Ascending aorta (tissue), 2 donors: ENCODE measurements around the gene DENND5B. TPM values are rescaled to one million over a fixed set of nuclear protein-coding genes. Genes with fewer than 3 reads are reported as not detected.

ENCODE experiments used
- DNase-seq, 2 donors: peaks; one replicate each; pipeline ENCODE4 v3.0.0-alpha.2; 2019; ENCODE audit warnings: low spot score in 2 of 2
- H3K27ac ChIP-seq, 2 donors: fragments of 200-600 bp; sonication (generic); one replicate each; pipeline ENCODE4 v1.5.1; 2016 to 2017; ENCODE audit warnings: mild to moderate bottlenecking in 1 of 2
- H3K27me3 ChIP-seq: fragments of 200-600 bp; sonication (generic); one replicate; pipeline ENCODE4 v1.5.1; 2017
- H3K36me3 ChIP-seq, 2 donors: fragments of 200-600 bp; sonication (generic); one replicate each; pipeline ENCODE4 v1.5.1; 2016
- H3K4me1 ChIP-seq, 2 donors: fragments of 200-600 bp; sonication (generic); one replicate each; pipeline ENCODE4 v1.5.1; 2016 to 2017; ENCODE audit warnings: mild to moderate bottlenecking in 1 of 2
- H3K4me3 ChIP-seq, 2 donors: fragments of 200-600 bp; sonication (generic); one replicate each; pipeline ENCODE4 v1.5.1; 2016 to 2017; ENCODE audit warnings: mild to moderate bottlenecking in 1 of 2
- H3K9me3 ChIP-seq, 2 donors: fragments of 200-600 bp; sonication (generic); one replicate each; pipeline ENCODE4 v1.5.1; 2016
- intact Hi-C: fragments of 100-400 bp; cut with DNase I; formaldehyde crosslinking; loops from one replicate; pipeline ENCODE4 v1.15.1; 2023
- total RNA-seq: library from RNA; depleted of rRNA; stranded (reverse); fragments of >200 nt; gene quantifications from one replicate; pipeline ENCODE4 v1.1.0, GENCODE V29; 2016
- TF ChIP-seq, protein P1 (sequence below), 3 experiments: fragments of 200-600 bp in 2 of 3; fragments of 450-650 bp in 1 of 3; sonication (generic) in 2 of 3; IDR thresholded peaks; one replicate each; pipeline ENCODE4 v1.5.1; 2016 to 2019; ENCODE audit warnings: antibody characterized with exemption in 3 of 3, mild to moderate bottlenecking in 1 of 3, moderate library complexity in 1 of 3

Gene DENND5B
- total RNA-seq, 1 donor from 2014 or later: 4.7 TPM

DNA sequence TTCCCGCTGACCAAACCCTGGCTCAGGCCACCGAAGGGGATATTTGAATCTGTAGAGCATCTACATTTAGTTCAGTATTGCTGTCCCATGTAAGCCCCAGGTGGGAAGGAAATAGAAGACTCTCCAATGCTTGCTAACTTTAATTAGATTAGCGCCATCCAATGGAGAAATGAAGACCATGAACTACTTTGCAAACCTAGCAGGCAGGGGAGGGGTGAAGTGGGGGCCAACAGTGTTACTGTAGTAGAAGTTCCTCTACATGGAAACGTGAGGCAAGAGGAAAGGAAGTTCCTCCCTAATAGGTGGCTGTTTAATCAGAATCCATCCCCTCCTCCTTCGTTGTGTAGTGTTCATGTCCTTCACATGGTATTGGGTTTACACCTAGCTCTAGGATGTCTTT is 9.3 kb upstream of the DENND5B start:
- H3K4me3 ChIP-seq: no peak overlapping the region
- no peaks in the 10 kb centered on the region for H3K36me3 ChIP-seq
- H3K27ac ChIP-seq: peak overlapping the region in 1 of 2 donors; percentile 14
- intact Hi-C loops: no loop called here
- no peaks in the 10 kb centered on the region for H3K9me3 ChIP-seq
- no peaks in the 10 kb centered on the region for H3K27me3 ChIP-seq
- TF ChIP-seq, protein P1, sequence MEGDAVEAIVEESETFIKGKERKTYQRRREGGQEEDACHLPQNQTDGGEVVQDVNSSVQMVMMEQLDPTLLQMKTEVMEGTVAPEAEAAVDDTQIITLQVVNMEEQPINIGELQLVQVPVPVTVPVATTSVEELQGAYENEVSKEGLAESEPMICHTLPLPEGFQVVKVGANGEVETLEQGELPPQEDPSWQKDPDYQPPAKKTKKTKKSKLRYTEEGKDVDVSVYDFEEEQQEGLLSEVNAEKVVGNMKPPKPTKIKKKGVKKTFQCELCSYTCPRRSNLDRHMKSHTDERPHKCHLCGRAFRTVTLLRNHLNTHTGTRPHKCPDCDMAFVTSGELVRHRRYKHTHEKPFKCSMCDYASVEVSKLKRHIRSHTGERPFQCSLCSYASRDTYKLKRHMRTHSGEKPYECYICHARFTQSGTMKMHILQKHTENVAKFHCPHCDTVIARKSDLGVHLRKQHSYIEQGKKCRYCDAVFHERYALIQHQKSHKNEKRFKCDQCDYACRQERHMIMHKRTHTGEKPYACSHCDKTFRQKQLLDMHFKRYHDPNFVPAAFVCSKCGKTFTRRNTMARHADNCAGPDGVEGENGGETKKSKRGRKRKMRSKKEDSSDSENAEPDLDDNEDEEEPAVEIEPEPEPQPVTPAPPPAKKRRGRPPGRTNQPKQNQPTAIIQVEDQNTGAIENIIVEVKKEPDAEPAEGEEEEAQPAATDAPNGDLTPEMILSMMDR (IDR thresholded peaks at IDR 0.05): no peak
- DNase-seq: no peak
- no peaks in the 10 kb centered on the region for H3K4me1 ChIP-seq

DNA sequence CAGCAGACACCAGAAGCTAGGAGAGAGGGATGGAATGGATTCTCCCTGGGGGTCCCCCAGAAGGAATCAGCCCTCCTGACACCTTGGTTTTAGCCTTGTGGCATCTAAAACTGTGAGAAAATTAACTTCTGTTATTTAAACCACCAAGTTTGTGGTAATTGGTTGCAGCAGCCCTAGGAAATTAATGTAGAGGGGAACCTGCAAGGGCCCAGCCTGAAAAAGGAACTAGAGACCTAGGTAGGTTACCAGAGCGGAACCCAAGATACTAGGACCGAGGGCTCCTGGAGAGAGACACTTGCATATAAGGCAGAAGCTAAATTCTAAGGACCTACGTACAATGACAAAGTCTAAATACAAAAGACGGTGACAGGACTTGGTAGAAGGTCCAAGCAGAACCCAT is 8.1 kb upstream of the DENND5B start:
- no peaks in the 10 kb centered on the region for H3K36me3 ChIP-seq
- H3K27me3 ChIP-seq: no peaks in the 10 kb centered on the region
- intact Hi-C loops: no loop called here
- H3K4me1 ChIP-seq: no peaks in the 10 kb centered on the region
- no peak overlapping the region for H3K27ac ChIP-seq
- no peaks in the 10 kb centered on the region for H3K9me3 ChIP-seq
- TF ChIP-seq, protein P1 (IDR thresholded peaks at IDR 0.05): no peak
- no peak overlapping the region for H3K4me3 ChIP-seq
- no peak for DNase-seq

DNA sequence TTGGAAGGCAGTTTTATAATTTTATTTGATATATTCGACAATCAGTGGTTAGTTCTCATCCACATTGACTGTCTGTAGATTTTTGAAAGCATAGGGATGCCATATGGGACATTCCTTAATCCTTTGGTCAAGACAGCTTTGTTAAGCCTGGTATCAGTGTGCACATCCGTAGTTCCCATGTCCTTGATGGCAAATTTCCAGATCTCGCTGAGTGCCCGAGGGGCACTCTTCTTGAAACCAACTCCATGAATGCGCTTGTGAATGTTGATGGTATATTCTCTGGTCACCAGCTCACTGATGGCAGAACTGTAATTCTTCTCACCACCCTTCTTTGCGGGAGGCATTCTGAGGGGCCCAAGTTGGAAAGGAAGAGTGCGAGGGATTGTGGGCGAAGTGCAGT is 6.1 kb upstream of the DENND5B start:
- TF ChIP-seq, protein P1 (IDR thresholded peaks at IDR 0.05): no peak
- intact Hi-C loops: no loop called here
- H3K4me1 ChIP-seq: peaks cover 0 to 3% of the 10 kb centered on the region in 2 donors
- no peaks in the 10 kb centered on the region for H3K9me3 ChIP-seq
- DNase-seq: no peak
- H3K4me3 ChIP-seq: no peak overlapping the region
- no peaks in the 10 kb centered on the region for H3K27me3 ChIP-seq
- no peaks in the 10 kb centered on the region for H3K36me3 ChIP-seq
- no peak overlapping the region for H3K27ac ChIP-seq

DNA sequence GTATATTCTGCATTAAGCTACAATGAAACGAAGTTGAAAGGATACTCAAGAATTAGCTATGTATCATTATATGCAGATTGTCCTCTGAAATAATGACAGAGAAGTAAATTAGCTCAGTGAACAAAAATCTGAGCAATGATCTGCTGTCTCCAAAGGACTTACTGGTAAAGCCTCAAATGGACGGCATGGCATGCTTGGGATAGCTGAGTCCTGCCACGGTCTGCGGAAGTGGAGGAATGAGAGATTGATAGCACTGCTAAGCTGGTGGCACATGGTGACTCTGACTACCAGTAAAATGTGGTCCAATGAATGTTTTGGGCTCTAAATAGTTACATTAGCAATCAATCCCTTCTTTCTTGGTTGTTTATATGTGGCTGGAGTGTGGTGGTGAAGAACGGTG is 3.7 kb upstream of the DENND5B start:
- DNase-seq: no peak
- Histone ChIP-seq H3K27ac (no peak overlapping the region), H3K4me1 (peaks cover 0 to 4% of the 10 kb centered on the region in 2 donors), H3K9me3 (no peaks in the 10 kb centered on the region), H3K27me3 (no peaks in the 10 kb centered on the region), H3K36me3 (no peaks in the 10 kb centered on the region), H3K4me3 (no peak overlapping the region)
- TF ChIP-seq, protein P1 (IDR thresholded peaks at IDR 0.05): no peak
- intact Hi-C loops: loop anchor here (5.0 kb wide), 1 partner anchor 97 kb away; no protein-coding TSS in a partner anchor

DNA sequence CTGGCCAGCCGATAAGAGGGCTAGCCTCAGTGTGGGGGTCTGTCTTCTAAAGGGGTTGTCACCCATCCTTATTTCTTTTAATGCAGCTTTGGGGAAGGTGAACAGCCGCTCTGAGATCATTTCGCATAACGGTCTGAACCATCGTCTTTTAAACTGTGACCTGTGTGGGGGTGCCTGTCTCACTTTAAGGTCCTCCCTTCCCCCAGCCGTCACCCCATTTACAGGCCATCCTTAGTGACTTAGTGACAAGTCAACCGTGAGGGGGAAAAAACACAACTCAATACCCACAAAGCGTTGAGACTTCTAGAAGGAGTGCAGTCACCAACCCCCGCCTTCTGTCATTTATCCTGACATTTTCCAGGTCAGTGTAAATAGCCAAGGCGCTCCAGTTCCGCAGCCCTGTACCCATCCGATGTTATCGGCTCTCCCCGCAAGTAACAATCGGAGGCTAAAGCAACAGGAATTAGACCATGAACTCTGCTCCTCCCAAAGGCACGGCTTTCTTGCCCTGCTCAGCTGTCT is 505 bp upstream of the DENND5B start:
- H3K4me1 ChIP-seq: peaks cover 0 to 4% of the 10 kb centered on the region in 2 donors
- intact Hi-C loops: loop anchor here (2.0 to 5.0 kb wide), 5 partner anchors 45 to 267 kb away; partner anchors contain the start of gene AMN1
- peak overlapping the region; percentile 78 to 95 for H3K4me3 ChIP-seq
- H3K27ac ChIP-seq: peak overlapping the region; percentile 90 to 95
- no peaks in the 10 kb centered on the region for H3K36me3 ChIP-seq
- peak in 1 of 2 donors; percentile 68 for DNase-seq
- TF ChIP-seq, protein P1 (IDR thresholded peaks at IDR 0.05): no peak
- H3K27me3 ChIP-seq: no peaks in the 10 kb centered on the region
- H3K9me3 ChIP-seq: no peaks in the 10 kb centered on the region
